Keratinocyte (primary cell): Measurements from ENCODE around the gene ZDHHC18.
"Not testable (repeated sequence)": the region's sequence is repeated elsewhere in the genome, so short reads cannot be mapped to it uniquely, and the experiment has no call there.

Source experiments
- CTCF ChIP-seq, 3 experiments: IDR thresholded peaks in 1 of 3; conservative IDR thresholded peaks in 1 of 3; optimal IDR thresholded peaks in 1 of 3; 2 replicates in 2 of 3; 3 replicates in 1 of 3; pipeline versions ENCODE3 to v1.5.1; 2011; ENCODE audit warnings: low read length in 3 of 3, mild to moderate bottlenecking in 3 of 3, moderate library complexity in 2 of 3, control low read depth in 1 of 3, inconsistent platforms in 1 of 3; ENCODE audit not compliant: insufficient read depth in 2 of 3; ENCODE audit errors: extremely low read depth in 1 of 3
- EZH2 ChIP-seq: IDR thresholded peaks from one replicate; pipeline ENCODE4 v1.6.1; 2012; ENCODE audit warnings: inconsistent platforms, mild to moderate bottlenecking, low read length, moderate library complexity

DNA sequence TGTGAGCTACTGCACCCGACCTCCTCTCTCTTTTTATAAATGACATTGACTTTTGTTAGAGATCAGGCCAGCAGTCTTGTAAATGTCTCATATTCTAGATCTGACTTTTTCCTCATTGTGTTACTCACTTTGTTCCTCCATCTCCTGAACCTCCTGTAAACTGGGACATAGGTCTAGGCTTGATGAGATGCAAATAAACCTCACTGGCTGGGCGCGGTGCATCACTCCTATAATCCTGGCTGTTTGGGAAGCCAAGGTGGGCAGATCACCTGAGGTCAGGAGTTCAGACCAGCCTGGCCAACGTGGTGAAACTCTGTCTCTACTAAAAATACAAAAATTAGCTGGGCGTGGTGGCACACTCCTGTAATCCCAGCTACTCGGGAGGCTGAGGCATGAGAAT is 21.3 kb downstream of the ZDHHC18 start:
- not testable (repeated sequence) for TF ChIP-seq CTCF (optimal IDR thresholded peaks at IDR 0.05 in 1 of 3, IDR thresholded peaks at IDR 0.05 in 1 of 3, conservative IDR thresholded peaks at IDR 0.05 in 1 of 3; ENCODE audit: extremely low read depth in 1 of 3, insufficient read depth in 2 of 3, low read length in 3 of 3); EZH2
